HTR-8/SVneo (cell line): ENCODE data around the gene IL21R.
"Not testable (repeated sequence)": the region's sequence is repeated elsewhere in the genome, so short reads cannot be mapped to it uniquely, and the experiment has no call there.

Experiments used
- DNase-seq: peaks from one replicate; pipeline ENCODE4 v3.0.0; 2011; ENCODE audit warnings: low spot score, mixed read lengths; ENCODE audit not compliant: insufficient read length
- FAIRE-seq: peaks from 2 replicates; lab custom pipeline; 2011; peaks lifted over from hg19 to GRCh38; lab: Jason Lieb, UNC

Gene IL21R

GRCh38 chr16:27398894-27399853, 2.8 kb upstream of the IL21R start:
- FAIRE-seq = no peak

GRCh38 chr16:27399969-27400368, 2.0 kb upstream of the IL21R start:
- FAIRE-seq = no peak
- no peak for DNase-seq

More at GRCh38 chr16:27398894-27399853, 2.8 kb upstream of the IL21R start:
- DNase-seq = no peak

GRCh38 chr16:27400751-27401620, 988 bp upstream of the IL21R start:
- no peak for DNase-seq
- FAIRE-seq = no peak

- FAIRE-seq (no peak), DNase-seq (no peak)
Measured at GRCh38 chr16:27402569-27402963, 592 bp downstream of the IL21R start.

- no peak for FAIRE-seq
- no peak for DNase-seq
Measured at GRCh38 chr16:27402964-27403600, 1.1 kb downstream of the IL21R start.

- no peak for FAIRE-seq
- no peak for DNase-seq
Measured at GRCh38 chr16:27403601-27403992, 1.6 kb downstream of the IL21R start.

- DNase-seq (no peak), FAIRE-seq (no peak)
Measured at GRCh38 chr16:27404163-27404823, 2.3 kb downstream of the IL21R start.

- no peak for FAIRE-seq
- no peak for DNase-seq
Measured at GRCh38 chr16:27405546-27406451, 3.8 kb downstream of the IL21R start.

GRCh38 chr16:27406511-27407128, 4.6 kb downstream of the IL21R start:
- no peak for FAIRE-seq

GRCh38 chr16:27407133-27407532, 5.2 kb downstream of the IL21R start:
- DNase-seq (no peak), FAIRE-seq (no peak)

More at GRCh38 chr16:27406511-27407128, 4.6 kb downstream of the IL21R start:
- DNase-seq = no peak

- DNase-seq (no peak), FAIRE-seq (no peak)
Measured at GRCh38 chr16:27408012-27408601, 6.1 kb downstream of the IL21R start.

GRCh38 chr16:27408602-27409031, 6.6 kb downstream of the IL21R start:
- no peak for FAIRE-seq

GRCh38 chr16:27409958-27410357, 8.0 kb downstream of the IL21R start:
- not testable (repeated sequence) for DNase-seq, FAIRE-seq

More at GRCh38 chr16:27408602-27409031, 6.6 kb downstream of the IL21R start:
- no peak for DNase-seq

GRCh38 chr16:27410761-27411160, 8.8 kb downstream of the IL21R start:
- FAIRE-seq (no peak), DNase-seq (no peak)

- FAIRE-seq = no peak
- no peak for DNase-seq
Measured at GRCh38 chr16:27413956-27414355, 12.0 kb downstream of the IL21R start.

- DNase-seq = no peak
- FAIRE-seq = no peak
Measured at GRCh38 chr16:27414788-27415431, 12.9 kb downstream of the IL21R start.

GRCh38 chr16:27417047-27417671, 15.2 kb downstream of the IL21R start:
- DNase-seq = no peak
- FAIRE-seq = no peak
